Right forelimb (tissue), 1 donor: ENCODE data around the gene TMEM135.
A peak's percentile ranks its signal among the peaks of the same experiment; 100 is the strongest.
"Not testable (repeated sequence)": the region's sequence is repeated elsewhere in the genome, so short reads cannot be mapped to it uniquely, and the experiment has no call there.

Experiments
- DNase-seq: peaks from one replicate; pipeline ENCODE4 v3.0.0-alpha.2; 2018

TMEM135 gene

DNA sequence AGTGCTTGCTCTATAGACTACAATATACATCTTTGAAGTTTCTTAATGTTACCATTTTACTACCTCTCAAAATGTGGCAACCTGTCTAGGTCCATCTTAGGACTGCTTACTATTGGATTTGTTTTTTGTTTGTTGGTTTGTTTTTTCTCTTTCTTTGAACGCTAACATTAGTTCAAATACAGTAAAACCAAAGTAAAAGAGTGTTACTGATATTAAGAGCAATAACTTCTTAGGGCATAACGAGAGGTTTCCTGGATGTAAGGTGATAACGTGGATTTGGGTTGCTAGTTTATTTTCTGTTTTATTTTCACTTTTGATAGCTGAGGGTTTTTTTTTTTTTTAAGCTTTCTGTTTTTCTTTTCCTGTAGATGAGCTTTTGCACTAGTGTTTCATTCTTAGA, 43.6 kb downstream of the TMEM135 start:
- DNase-seq, result no peak

DNA sequence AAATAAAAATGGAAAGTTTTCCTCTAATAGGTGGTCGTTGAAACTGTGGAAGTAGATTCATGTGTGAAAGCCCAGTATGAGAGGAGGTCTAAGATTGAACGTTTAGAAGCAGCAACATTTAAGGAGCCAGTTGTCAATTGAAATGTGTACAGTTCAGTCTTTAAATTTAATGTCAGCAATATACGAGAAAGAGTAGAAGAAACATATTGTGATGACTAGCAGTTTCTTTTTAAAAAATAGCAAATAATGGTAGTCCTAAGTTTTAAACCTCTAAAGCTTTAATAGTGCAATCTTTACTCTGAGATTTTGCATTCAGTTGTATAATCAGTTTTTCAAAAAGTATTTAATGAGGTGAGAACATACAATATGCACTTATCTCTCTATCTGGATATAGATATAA, 44.9 kb downstream of the TMEM135 start:
- no peak for DNase-seq

DNA sequence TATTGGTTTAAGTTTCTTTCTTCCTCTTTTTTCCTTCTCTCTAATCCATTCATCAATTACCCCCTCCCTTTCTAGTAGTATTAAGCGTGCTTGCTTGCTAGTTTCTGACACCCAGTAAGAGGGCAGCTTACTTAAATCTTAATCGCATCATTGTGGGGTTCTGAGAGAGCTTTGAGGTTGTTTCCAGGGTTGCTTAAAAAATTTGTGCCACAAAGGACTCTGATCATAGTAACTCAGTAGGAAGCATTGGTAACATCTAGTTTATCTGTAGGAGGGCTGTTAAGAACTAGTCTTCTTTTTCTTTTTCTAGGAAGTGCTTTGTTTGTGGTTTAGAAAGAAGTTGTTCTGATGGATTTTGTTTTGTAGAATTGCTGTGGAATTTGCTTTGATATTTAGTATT, 45.3 kb downstream of the TMEM135 start:
- no peak for DNase-seq

DNA sequence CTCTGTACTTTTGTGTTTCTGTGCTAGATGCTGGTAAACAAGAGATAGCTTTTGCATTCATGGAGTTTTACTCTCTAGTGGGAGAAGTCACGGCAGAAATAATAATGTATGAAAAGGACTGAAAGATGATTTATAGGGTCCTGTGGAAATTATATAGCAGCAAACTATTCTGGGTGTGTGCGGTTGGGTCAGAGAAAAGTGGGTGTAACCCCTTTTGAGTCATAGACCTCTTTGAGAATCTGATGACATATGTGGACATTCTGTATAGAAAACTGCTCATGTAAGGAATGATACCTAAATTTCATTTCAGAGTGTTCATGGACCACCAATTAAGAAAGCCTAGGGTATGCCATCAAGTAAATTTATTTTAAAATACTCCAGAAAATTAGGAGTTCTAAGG, 54.4 kb downstream of the TMEM135 start:
- no peak for DNase-seq

DNA sequence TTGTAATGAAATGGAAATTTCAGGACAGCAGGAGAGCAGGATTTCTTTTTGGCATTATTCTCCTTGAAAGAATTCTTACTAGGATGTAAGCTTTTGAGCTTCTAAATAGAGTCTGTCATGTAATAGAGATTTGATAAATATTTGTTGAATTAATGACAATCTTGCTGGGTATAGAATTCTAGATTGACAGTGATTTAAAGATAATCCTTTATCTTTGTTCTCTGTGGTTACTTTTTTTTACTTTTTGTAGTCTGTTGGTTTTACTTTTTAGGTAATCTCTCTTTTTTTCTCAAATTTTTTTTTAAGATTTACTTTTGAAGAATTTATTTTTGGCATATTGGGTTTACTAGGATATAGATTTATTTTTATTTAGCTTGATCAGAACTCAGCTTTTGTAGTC, 54.8 kb downstream of the TMEM135 start:
- no peak for DNase-seq

DNA sequence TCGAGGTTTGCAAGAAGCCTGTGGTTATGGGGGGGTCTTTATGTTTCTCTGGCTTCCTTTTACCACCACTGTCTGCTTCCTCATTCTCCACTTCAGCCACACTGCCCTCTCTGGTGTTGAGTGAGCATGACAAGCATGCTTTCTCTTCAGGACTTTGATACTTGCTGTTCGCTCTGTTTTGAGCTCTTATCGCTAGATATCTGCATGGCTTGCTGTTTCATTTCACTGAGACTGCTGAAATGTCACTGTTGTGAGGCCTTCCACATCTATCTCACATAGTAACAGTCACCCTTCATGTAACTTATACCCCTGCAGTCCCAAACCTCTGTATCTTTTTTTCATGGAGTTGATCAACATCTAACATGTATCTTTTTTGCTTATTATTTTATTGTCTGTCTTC, 59.8 kb downstream of the TMEM135 start:
- peak; percentile 44 for DNase-seq

DNA sequence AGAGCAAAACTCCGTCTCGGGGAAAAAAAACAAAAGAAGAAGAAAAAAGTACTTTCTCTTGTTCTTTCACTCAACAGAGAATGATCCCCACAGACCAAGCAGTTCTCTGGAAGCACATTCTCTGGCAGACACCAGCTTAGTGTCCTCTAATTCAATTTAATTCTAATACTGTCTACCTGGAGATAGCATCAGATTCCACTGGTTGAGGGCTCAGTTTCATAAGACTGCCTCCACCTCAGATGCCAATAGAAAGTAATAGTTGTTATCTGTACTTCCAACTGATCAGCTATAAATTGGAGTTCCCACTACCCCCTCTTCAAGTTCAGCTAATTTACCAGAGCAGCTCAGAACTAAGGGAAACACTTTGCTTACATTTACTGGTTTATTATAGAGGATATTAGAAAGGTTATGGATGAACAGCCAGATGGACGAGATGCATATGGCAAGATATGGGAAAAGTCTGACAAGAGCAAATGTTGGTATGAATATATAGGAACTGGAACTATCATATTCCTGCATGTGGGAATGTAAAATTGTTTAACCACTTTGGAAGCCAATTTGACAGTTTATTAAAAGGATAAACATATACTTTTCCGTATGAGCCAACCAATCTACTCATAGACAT, 64.3 kb downstream of the TMEM135 start:
- DNase-seq, result no peak

DNA sequence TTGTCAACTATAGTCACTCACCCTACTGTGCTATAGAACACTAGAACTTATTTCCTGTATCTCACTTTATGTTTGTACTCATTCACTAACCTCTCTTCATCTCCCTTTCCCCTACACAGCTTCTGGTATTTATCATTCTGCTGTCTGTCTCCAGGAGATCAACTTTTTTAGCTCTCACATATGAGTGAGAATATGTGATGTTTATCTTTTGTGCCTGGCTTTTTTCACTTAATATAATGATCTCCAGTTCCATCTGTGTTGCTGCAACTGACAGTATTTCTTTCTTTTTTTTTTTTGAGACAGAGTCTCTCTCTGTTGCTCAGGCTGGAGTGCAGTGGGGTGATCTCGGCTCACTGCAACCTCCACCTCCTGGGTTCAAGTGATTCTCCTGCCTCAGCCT, 68.1 kb downstream of the TMEM135 start:
- not testable (repeated sequence) for DNase-seq

DNA sequence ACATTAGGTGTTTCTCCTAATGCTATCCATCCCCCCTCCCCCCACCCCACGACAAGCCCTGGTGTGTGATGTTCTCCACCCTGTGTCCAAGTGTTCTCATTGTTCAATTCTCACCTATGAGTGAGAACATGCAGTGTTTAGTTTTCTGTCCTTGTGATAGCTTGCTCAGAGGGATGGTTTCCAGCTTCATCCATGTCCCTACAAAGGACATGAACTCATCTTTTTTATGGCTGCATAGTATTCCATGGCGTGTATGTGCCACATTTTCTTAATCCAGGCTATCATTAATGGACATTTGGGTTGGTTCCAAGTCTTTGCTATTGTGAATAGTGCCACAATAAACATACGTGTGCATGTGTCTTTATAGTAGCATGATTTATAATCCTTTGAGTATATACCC, 69.6 kb downstream of the TMEM135 start:
- not testable (repeated sequence) for DNase-seq

DNA sequence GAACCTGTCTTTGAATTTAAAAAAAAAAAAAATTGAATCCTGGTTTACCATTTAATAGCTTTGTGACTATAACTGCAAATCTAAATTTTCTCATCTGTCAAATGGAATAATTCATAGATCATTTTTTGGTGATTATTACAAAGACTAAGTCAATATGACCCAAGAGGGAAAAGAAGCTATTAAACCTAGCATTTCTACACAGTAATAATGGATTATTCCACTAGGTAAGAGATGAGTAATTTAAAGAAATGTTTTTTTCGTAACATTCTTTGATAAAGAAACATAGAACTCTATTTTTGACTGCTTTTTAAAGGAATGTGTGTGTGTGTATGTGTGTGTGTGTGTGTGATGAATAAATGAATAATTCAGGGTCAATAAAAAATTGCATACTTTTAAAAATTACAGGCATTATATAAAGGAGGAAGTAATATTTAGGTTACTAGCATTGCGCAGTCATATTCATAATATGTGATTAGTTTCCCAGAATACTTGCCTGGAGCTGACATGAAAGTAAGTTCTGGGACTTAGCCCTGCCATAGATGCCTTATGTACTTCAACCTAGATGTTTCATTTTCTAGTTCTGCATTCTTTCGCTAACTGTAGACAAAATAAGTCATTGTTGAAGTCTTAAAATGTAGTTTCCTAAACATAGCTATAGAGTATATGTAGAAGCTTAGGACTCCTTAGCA, 72.9 kb downstream of the TMEM135 start:
- DNase-seq, result no peak

DNA sequence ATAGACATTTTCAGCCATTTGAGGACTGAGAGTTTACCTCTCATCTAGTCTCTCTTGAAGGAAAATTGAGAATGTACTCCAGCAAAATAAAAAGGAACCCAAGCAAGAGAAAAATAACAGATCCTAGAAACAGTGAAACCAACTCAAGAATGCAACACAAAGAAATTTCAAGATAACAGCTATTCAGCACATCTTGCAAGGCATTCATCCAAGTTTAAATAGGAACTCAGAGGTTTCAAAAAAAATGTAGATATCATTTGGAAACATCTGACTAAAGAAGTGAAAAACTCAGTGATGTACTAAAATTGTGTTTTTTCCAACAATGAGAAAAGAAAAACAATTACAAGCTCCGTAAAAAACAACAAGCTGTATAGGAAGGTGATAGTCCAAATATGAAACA, 76.4 kb downstream of the TMEM135 start:
- no peak for DNase-seq

DNA sequence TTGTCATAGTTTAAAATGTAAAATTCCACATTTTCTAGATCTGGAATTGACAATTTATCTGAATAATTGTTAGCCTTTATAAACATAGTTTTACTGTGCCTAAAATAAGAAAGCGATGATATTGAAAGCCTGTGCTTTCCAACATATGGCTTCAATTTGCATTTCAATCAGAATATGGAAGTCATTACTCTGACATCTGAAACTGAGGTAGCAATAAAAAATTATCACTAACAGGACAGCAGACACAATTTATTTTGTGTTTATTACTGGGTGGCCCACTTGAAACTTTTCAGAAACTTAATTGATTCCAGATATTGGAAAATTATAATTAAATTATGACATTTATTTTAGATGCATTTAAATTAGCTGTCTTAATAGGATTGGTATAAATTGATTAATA, 78.5 kb downstream of the TMEM135 start:
- no peak for DNase-seq

DNA sequence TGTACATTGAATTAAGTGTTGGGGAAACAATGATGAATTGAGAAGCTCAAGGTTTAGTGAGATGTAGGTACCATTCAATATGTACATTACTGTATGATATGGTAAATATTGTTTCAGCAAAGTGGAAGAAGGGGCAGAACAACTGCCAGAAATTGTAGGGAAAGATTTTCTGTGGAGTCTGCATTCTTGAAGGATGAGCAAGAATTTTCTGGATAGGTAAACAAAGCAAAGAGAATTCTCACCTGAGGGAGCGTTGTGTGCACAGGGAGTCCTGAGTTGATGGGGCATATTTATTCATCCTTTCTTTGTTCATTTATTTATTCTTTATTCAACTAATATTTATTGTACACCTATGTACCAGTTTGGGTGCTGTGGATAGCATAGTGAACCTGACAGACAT, 83.2 kb downstream of the TMEM135 start:
- no peak for DNase-seq

DNA sequence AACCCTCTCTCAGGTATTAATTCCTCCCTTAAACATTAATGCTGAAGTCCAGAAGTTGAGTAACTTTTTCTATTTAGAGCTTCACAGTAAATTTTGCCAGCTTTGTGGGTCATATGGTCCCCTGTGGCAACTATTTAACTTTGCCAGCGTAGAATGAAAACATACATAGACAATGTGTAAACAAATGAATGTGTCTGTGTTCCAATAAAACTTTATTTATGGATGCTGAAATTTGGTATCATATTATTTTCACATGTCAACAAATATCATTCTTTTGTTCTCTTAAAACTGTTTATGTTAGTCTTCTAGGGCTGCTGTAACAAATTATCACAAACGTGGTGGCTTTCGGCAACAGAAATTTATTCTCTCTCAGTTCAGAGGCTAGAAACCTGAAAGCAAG, 85.1 kb downstream of the TMEM135 start:
- no peak for DNase-seq

DNA sequence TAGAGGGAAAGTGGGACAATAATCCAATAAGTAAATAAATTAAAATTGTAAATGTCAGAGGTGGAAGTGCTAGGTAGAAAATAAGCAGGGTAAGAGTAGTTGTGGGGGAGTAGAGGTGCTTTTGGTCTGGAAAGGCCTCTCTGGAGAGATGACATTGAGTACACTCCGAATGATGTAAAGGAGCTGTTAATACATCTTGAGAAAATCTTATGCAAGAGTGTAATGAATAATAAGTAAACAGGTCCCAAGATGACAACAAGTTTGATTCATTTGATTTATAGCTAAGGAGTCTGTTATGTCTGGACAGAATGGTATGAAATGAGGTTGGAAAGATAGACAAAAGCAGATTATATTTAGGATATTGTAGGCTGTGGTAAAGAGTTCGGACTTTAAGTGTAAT, 87.5 kb downstream of the TMEM135 start:
- DNase-seq, result no peak

DNA sequence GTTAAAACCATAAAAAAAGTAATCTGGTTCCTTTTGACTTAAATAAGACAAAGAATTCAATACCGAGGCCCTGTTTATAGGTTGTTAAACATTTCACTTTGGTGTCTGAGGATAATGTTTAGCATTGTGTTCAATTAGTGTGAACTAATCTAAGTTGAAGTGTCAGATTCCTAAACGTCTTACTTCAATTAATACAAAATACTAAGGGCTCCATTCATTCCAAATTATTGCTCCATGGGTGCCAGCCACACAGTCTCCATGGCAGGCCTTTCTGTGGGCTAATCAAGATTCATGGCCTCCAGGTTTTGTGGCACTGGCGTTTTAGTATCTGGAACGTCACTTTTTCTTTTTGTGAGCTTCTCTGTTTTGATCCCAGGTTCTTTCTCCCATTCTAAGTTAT, 89.4 kb downstream of the TMEM135 start:
- DNase-seq, result no peak

DNA sequence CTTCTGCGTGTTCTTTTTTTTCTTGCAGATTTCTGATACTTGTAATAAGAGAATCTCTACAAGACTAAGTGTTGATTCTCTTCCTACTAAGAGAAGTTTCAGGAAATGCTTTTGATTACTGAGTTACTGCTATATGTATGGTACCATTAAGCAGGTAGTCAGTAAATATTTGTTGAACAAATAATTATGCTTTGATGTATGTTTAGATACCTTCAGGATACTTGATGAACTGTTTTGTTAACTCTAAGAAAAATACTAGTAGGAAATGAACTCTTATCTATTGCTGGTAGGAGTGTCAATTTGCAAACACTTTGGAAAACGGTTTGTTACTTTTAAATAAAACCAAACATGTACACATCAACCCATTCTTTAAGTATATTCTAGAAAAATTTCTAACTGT, 90.6 kb downstream of the TMEM135 start:
- no peak for DNase-seq

DNA sequence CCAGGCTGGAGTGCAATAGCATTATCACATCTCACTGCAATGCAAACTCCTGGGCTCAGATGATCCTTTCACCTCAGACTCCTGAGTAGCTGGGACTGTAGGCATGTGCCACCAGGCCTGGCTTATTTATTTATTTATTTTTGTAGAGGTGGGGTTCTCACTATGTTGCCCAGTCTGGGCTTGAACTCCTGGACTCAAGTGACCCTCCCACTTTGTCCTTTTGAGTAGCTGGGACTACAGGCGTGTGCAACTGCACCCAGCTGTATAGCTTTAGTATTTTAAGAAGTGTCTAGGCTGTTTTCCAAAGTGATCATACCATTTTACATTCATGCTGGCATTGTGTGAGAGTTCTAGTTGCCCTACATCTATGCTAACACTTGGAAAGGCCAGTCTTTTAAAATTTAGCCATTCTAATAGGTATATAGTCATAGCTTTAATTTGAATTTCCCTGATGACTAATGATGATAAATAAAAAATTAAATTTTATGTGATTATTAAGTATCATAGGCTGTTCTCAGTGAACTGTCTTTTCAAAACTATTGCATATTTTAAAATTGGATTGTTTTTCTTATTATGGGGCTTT, 96.9 kb downstream of the TMEM135 start:
- no peak for DNase-seq

DNA sequence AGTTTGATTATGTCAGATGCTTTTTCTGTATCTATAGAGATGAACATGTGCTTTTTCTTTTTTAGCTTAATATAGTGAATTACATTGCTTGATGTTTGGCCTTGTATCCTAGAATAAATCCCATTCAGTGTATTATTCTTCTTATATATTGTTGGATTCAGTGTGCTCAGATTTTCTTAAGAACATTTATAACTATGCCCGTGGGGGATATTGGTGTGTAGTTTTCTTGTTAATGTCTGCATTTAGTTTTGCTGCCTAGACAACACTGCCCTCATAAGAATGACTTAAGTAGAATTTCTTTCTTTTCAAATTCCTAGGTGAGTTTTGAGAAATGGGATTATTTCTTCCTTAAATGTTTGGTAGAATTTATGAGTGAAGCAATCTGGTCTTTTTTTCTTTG, 98.5 kb downstream of the TMEM135 start:
- DNase-seq, result no peak

DNA sequence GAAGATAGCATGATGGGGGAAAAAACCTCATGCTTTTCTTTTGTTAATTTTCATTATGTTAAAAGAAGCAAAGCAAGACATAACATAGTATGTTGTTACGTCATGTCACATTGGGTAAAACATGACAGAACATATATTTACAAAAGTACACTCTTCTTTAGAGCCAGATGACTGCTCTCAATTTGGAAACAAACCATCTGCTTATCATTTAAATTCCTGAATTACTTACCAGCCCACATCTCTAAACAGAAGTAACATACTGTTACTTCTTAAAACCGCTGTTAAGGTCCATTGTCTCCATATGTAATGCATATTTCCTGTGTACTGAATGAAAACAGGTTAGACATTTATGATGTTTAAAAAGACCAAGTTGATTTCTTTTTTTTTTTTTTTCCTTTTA, 100.0 kb downstream of the TMEM135 start:
- no peak for DNase-seq

DNA sequence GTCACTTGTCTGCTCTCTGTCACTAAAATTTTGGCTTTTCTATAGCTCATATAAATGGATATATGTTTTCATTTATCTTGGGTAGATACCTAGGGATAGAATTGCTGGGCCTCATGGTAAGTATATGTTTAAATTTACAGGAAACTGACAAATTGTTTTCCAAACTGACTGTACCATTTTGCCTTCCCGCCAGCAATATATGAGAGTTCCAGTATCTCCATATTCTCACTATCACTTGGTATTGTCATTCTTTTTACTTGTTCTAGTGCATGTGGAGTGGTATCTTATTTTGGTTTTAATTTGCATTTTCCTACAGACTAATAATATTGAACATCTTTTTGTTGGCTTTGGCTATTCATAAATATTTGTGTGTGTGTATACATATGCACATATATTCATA, 101.7 kb downstream of the TMEM135 start:
- no peak for DNase-seq

DNA sequence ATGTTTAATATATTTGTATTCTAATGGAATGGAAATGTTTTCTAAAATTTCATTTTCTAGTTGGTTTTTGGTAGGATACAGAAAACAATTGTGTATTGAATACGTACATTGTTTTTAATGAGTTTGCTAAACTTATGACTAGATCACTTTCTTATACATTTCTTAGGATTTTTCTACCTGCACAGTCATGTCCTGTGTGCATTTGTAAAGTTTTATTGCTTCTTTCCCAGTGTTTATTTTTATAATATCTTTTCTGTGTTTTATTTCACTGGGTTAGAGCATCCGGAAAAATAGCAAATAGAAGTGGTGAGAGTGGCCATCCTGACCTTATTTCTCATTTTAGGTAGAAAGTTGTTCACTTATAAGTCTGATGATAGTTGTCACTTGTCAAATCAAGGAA, 103.6 kb downstream of the TMEM135 start:
- DNase-seq, result no peak

DNA sequence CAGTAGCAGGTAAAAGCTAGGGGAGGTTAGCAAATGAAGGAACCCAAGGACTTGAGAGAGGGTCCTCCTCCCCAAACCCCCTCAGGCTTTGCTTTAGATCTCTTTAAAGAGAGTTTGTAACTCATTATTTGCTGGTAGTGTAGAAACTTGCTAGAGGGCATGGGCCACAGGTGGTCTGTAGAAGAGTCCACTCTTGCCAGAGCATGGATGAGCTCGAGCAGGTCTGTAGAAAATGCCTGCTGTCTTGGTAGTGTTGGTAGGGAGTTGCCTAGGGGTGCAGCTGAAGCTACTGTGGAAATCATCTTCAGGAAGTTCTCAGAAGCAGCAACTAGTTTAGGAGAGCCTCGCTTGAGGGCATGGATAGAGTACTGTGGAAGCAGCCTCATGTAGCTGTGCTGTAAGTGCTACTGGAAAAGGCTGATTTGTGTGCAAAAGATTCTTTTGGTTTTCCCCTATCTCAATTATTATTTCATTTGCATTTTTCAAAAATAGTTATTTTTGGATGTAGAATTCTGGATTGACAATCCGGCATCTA, 104.3 kb downstream of the TMEM135 start:
- no peak for DNase-seq

DNA sequence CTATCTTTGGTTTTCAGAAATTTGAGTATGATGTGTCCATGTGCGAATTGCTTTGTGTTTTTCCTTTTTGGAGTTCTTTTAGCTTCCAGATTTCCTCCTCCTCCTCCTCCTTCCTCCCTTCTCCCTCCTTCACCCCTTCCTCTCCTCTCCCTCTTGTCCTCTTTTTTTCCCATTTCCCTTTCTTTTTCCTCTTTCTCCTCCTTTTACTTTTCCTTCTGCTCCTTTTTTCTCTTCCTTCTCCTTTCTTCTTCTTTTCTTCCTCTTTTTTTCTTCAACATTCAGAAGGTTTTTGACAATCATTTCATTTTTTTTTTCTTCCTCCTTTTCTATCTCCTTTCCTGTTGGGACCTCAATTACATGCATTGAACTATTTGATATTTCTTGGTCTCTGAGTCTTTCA, 104.9 kb downstream of the TMEM135 start:
- no peak for DNase-seq

DNA sequence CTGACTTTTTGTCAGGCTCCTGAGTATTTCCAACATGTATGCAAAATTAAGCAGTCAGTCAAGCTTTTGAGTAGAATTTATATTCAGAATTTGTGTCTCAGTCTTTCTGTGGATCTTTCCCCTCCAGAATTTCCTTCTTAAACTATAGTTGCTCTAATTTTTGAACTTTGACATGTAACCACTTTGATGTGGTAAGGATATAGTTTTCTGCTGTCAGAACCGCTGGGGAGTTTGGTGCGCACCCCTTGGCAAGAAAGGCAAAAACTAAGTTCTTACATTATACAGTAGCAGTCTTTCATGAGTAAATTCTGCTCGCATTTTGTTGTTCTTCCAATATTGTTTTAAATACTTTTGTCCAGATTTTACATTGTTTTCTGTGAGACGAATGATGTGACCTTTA, 105.9 kb downstream of the TMEM135 start:
- DNase-seq, result no peak
